ENCODE data around the gene FHOD1. TPM values are rescaled to one million over a fixed set of nuclear protein-coding genes. Genes with fewer than 3 reads are reported as not detected.

FHOD1 gene
- total and polyA plus RNA-seq, 2 donors (not counting 1 experiment from before 2014, with no cell fraction given) = 46.3 to 46.9 TPM

GRCh38 chr16:67277294-67277998 is 30.2 kb upstream of the FHOD1 start:
- Histone ChIP-seq H3K36me3 (replicated peaks in 1 of 2; ENCODE audit: control extremely low read depth in 1 of 2, control insufficient read depth in 1 of 2, extremely low read depth in 1 of 2, insufficient read depth in 2 of 2, low read length in 1 of 2) (no peaks in the 10 kb centered on the region), H2AFZ (ENCODE audit: insufficient read depth, low read depth, low read length, poor library complexity, severe bottlenecking) (no peak overlapping the region), H3K27me3 (replicated peaks in 1 of 4; ENCODE audit: control extremely low read depth in 1 of 4, control insufficient read depth in 3 of 4, insufficient read depth in 4 of 4, low read length in 3 of 4) (no peaks in the 10 kb centered on the region), H3K4me3 (ENCODE audit: control extremely low read depth in 1 of 5, extremely low read depth in 1 of 5, insufficient read depth in 1 of 5, low read depth in 2 of 5, low read length in 4 of 5) (no peak overlapping the region), H3K9ac (ENCODE audit: low read length) (no peak overlapping the region), H3K4me1 (ENCODE audit: control insufficient read depth in 2 of 2, insufficient read depth in 2 of 2, low read length in 2 of 2) (peaks cover 7 to 11% of the 10 kb centered on the region in 2 donors), H4K20me1 (ENCODE audit: control insufficient read depth, insufficient read depth, low read length, poor library complexity, severe bottlenecking) (no peaks in the 10 kb centered on the region), H3K27ac (ENCODE audit: low read length in 2 of 2) (no peak overlapping the region), H3K79me2 (ENCODE audit: control insufficient read depth, insufficient read depth, low read length) (peaks cover 3% of the 10 kb centered on the region), H3K4me2 (replicated peaks; ENCODE audit: low read depth, low read length, poor library complexity, severe bottlenecking) (peak overlapping the region; percentile 94), H3K9me3 (ENCODE audit: control extremely low read depth in 1 of 3, control insufficient read depth in 2 of 3, insufficient read depth in 1 of 3, low read length in 2 of 3) (no peaks in the 10 kb centered on the region)
- Mint-ChIP-seq H3K4me3 (peak overlapping the region; percentile 37), H3K27ac (no peak overlapping the region), H3K9me3 (ENCODE audit: insufficient read depth) (no peaks in the 10 kb centered on the region), H3K27me3 (no peaks in the 10 kb centered on the region), H3K4me1 (peaks cover 6% of the 10 kb centered on the region)
- TF ChIP-seq EZH2 (IDR thresholded peaks at IDR 0.05; ENCODE audit: borderline replicate concordance, insufficient read depth, low read depth, low read length, poor library complexity, severe bottlenecking) (no peak), CTCF (IDR thresholded peaks at IDR 0.05) (no peak)
- no peak for ATAC-seq (ENCODE audit: low read depth)
- no peak for DNase-seq
- POLR2A ChIA-PET = no interaction called here
- 100% methylated on average over 4 of the region's 4 CpGs for whole genome bisulfite sequencing (ENCODE audit: insufficient coverage)
- intact Hi-C loops (cut with micrococcal nuclease) = no loop called here
- CTCF ChIA-PET = interaction anchor here (1.0 to 1.3 kb wide), 3 partner anchors 30 to 61 kb away, joined by 3 read pairs; partner anchors contain the start of gene FHOD1

- no peak for DNase-seq
- WGBS (ENCODE audit: insufficient coverage) = no CpG with 5 or more reads among the region's 2 CpGs
- no peaks in the 10 kb centered on the region for H3K9me3 ChIP-seq (ENCODE audit: control extremely low read depth in 1 of 3, control insufficient read depth in 2 of 3, insufficient read depth in 1 of 3, low read length in 2 of 3)
- H3K79me2 ChIP-seq (ENCODE audit: control insufficient read depth, insufficient read depth, low read length) = peaks cover 3% of the 10 kb centered on the region
- TF ChIP-seq CTCF (IDR thresholded peaks at IDR 0.05) (no peak), EZH2 (IDR thresholded peaks at IDR 0.05; ENCODE audit: borderline replicate concordance, insufficient read depth, low read depth, low read length, poor library complexity, severe bottlenecking) (no peak)
- Mint-ChIP-seq H3K27ac (no peak overlapping the region), H3K9me3 (ENCODE audit: insufficient read depth) (no peaks in the 10 kb centered on the region), H3K4me1 (peaks cover 6% of the 10 kb centered on the region), H3K4me3 (no peak overlapping the region), H3K27me3 (no peaks in the 10 kb centered on the region)
- H3K36me3 ChIP-seq (replicated peaks in 1 of 2; ENCODE audit: control extremely low read depth in 1 of 2, control insufficient read depth in 1 of 2, extremely low read depth in 1 of 2, insufficient read depth in 2 of 2, low read length in 1 of 2) = no peaks in the 10 kb centered on the region
- no peak overlapping the region for H3K4me3 ChIP-seq (ENCODE audit: control extremely low read depth in 1 of 5, extremely low read depth in 1 of 5, insufficient read depth in 1 of 5, low read depth in 2 of 5, low read length in 4 of 5)
- POLR2A ChIA-PET = no interaction called here
- no peak overlapping the region for H3K27ac ChIP-seq (ENCODE audit: low read length in 2 of 2)
- CTCF ChIA-PET = no interaction called here
- no peak overlapping the region for H3K9ac ChIP-seq (ENCODE audit: low read length)
- H3K4me2 ChIP-seq (replicated peaks; ENCODE audit: low read depth, low read length, poor library complexity, severe bottlenecking) = no peak overlapping the region
- H3K27me3 ChIP-seq (replicated peaks in 1 of 4; ENCODE audit: control extremely low read depth in 1 of 4, control insufficient read depth in 3 of 4, insufficient read depth in 4 of 4, low read length in 3 of 4) = no peaks in the 10 kb centered on the region
- H3K4me1 ChIP-seq (ENCODE audit: control insufficient read depth in 2 of 2, insufficient read depth in 2 of 2, low read length in 2 of 2) = peaks cover 7 to 11% of the 10 kb centered on the region in 2 donors
- no peak for ATAC-seq (ENCODE audit: low read depth)
- H4K20me1 ChIP-seq (ENCODE audit: control insufficient read depth, insufficient read depth, low read length, poor library complexity, severe bottlenecking) = no peaks in the 10 kb centered on the region
- no peak overlapping the region for H2AFZ ChIP-seq (ENCODE audit: insufficient read depth, low read depth, low read length, poor library complexity, severe bottlenecking)
- intact Hi-C loops (cut with micrococcal nuclease) = no loop called here
Measured at GRCh38 chr16:67275321-67275720, 28.0 kb upstream of the FHOD1 start.

All from B cell (primary cell).